Measurements from ENCODE around the gene VSTM2B. TPM values are rescaled to one million over a fixed set of nuclear protein-coding genes. Genes with fewer than 3 reads are reported as not detected.

VSTM2B gene
- total and polyA plus RNA-seq, 2 of the 4 experiments (the other 2 are of a cell fraction), result not detected

GRCh38 chr19:29603308-29603707 is 77.5 kb downstream of the VSTM2B start:
- Histone ChIP-seq H4K8ac (ENCODE audit: low read depth in 2 of 2, low read length in 2 of 2) (no peak overlapping the region), H3K14ac (replicated peaks; ENCODE audit: low read depth, low read length) (no peak overlapping the region), H3K4me2 (ENCODE audit: low read depth, low read length) (no peak overlapping the region), H4K91ac (ENCODE audit: insufficient read depth, low read depth, low read length) (no peak overlapping the region), H3K9me3 (ENCODE audit: control insufficient read depth, insufficient read depth, low read length) (no peaks in the 10 kb centered on the region), H2BK5ac (ENCODE audit: low read depth, low read length, poor library complexity, severe bottlenecking) (no peak overlapping the region), H3K23ac (ENCODE audit: low read depth, low read length) (no peak overlapping the region), H3K9me1 (ENCODE audit: insufficient read depth, low read length) (no peaks in the 10 kb centered on the region), H3K4me3 (ENCODE audit: insufficient read depth, low read depth, low read length) (no peak overlapping the region), H4K20me1 (ENCODE audit: insufficient read depth, low read length) (no peaks in the 10 kb centered on the region), H2BK20ac (ENCODE audit: low read depth, low read length) (no peak overlapping the region), H3K4ac (ENCODE audit: low read depth, low read length) (no peak overlapping the region), H2AK9ac (replicated peaks; ENCODE audit: low read depth, low read length, poor library complexity) (no peak overlapping the region), H3K18ac (ENCODE audit: low read depth, low read length) (no peak overlapping the region), H2AK5ac (ENCODE audit: low read depth, low read length) (no peak overlapping the region), H3K79me1 (ENCODE audit: low read depth in 1 of 2, low read length in 2 of 2) (peaks cover 21 to 22% of the 10 kb centered on the region in 2 experiments), H4K5ac (ENCODE audit: low read depth, low read length) (no peak overlapping the region), H3K27me3 (ENCODE audit: control insufficient read depth, insufficient read depth, low read length) (peaks cover 5% of the 10 kb centered on the region; the same call in 1 of the 2 replicates), H3K56ac (ENCODE audit: extremely low read depth, insufficient read depth, low read length) (no peak overlapping the region), H3K9ac (ENCODE audit: low read depth, low read length) (no peak overlapping the region), H2BK15ac (ENCODE audit: low read depth, low read length) (no peak overlapping the region), H3K36me3 (ENCODE audit: control insufficient read depth, insufficient read depth, low read length) (no peaks in the 10 kb centered on the region), H3K27ac (ENCODE audit: insufficient read depth, low read length) (no peak overlapping the region), H3K4me1 (ENCODE audit: control insufficient read depth, insufficient read depth, low read length) (peaks cover 2% of the 10 kb centered on the region; the same call in 1 of the 2 replicates), H2AFZ (replicated peaks; ENCODE audit: low read length, poor library complexity) (no peak overlapping the region), H2BK120ac (ENCODE audit: low read depth, low read length) (no peak overlapping the region)
- intact Hi-C loops (cut with micrococcal nuclease), result no loop called here
- no CpG with 5 or more reads among the region's 5 CpGs for WGBS, 2 experiments (ENCODE audit: extremely low coverage in 2 of 2, insufficient read length in 1 of 2)
- dilution Hi-C loops (cut with HindIII; ENCODE audit: low sequenced_read_pairs, unreplicated experiment), result no loop called here
- DNase-seq (no peak), ATAC-seq (ENCODE audit: low read depth) (no peak)
- in situ Hi-C loops (cut with MboI; ENCODE audit: low sequenced_read_pairs), result no loop called here
- ChIA-PET CTCF (interaction anchor here (0.6 kb wide), 1 partner anchor 810 kb away, joined by 5 read pairs; no protein-coding TSS in a partner anchor), POLR2A (ENCODE audit: unreplicated experiment) (no interaction called here)
- no peak for TF ChIP-seq MAZ (IDR thresholded peaks at IDR 0.05; ENCODE audit: borderline replicate concordance, low read depth, low read length)
- no peak for TF ChIP-seq RFX5 (IDR thresholded peaks at IDR 0.05; ENCODE audit: low read depth, low read length)
- no peak for TF ChIP-seq CEBPB (IDR thresholded peaks at IDR 0.05; ENCODE audit: low read depth, low read length)
- no peak for TF ChIP-seq CHD1 (IDR thresholded peaks at IDR 0.05; ENCODE audit: low read depth, low read length)
- no peak for TF ChIP-seq RAD21 (IDR thresholded peaks at IDR 0.05; ENCODE audit: low read length)
- TF ChIP-seq BHLHE40 (IDR thresholded peaks at IDR 0.05; ENCODE audit: low read depth, low read length), result no peak
- TF ChIP-seq NFE2L2 (IDR thresholded peaks at IDR 0.05; ENCODE audit: low read depth, low read length), result no peak
- TF ChIP-seq SMC3 (IDR thresholded peaks at IDR 0.05; ENCODE audit: low read depth, low read length), result no peak
- no peak for TF ChIP-seq RCOR1 (IDR thresholded peaks at IDR 0.05; ENCODE audit: insufficient replicate concordance, low read length)
- TF ChIP-seq POLR2A (IDR thresholded peaks at IDR 0.05; ENCODE audit: low read depth, low read length), result no peak
- TF ChIP-seq MAFK (IDR thresholded peaks at IDR 0.05; ENCODE audit: low read depth, low read length), result no peak
- no TSS peak for BruUV-seq (replicated peaks)

All from IMR-90 (cell line).